Measurements from ENCODE around the gene MAML1.

Gene MAML1

GRCh38 chr5:179816796-179817469, 84.3 kb downstream of the MAML1 start:
- ATAC-seq, result no peak
- TF ChIP-seq ZNF565 (CRISPR knock-in tag; conservative IDR thresholded peaks at IDR 0.05; ENCODE audit: low read depth) (no peak), POU6F1 (CRISPR knock-in tag; IDR thresholded peaks at IDR 0.05; ENCODE audit: borderline replicate concordance, low read depth) (no peak), GLIS3 (CRISPR knock-in tag; IDR thresholded peaks at IDR 0.05) (no peak), SNAI2 (CRISPR knock-in tag; IDR thresholded peaks at IDR 0.05) (no peak), ESRRG (CRISPR knock-in tag; IDR thresholded peaks at IDR 0.05) (no peak), CSRNP3 (CRISPR knock-in tag; IDR thresholded peaks at IDR 0.05) (no peak), ISL1 (CRISPR knock-in tag; IDR thresholded peaks at IDR 0.05) (no peak), ZNF8 (CRISPR knock-in tag; IDR thresholded peaks at IDR 0.05) (no peak), ZNF70 (CRISPR knock-in tag; IDR thresholded peaks at IDR 0.05) (no peak), BACH2 (CRISPR knock-in tag; IDR thresholded peaks at IDR 0.05; ENCODE audit: borderline replicate concordance) (no peak)

- no peak for ATAC-seq
- TF ChIP-seq ESRRG (CRISPR knock-in tag; IDR thresholded peaks at IDR 0.05), result no peak
- no peak for TF ChIP-seq SNAI2 (CRISPR knock-in tag; IDR thresholded peaks at IDR 0.05)
- no peak for TF ChIP-seq TSHZ2 (CRISPR knock-in tag; IDR thresholded peaks at IDR 0.05)
- no peak for TF ChIP-seq ZFP3 (CRISPR knock-in tag; IDR thresholded peaks at IDR 0.05)
- TF ChIP-seq RARB (CRISPR knock-in tag; IDR thresholded peaks at IDR 0.05), result no peak
- TF ChIP-seq ZNF8 (CRISPR knock-in tag; IDR thresholded peaks at IDR 0.05), result no peak
- no peak for TF ChIP-seq CREB5 (CRISPR knock-in tag; IDR thresholded peaks at IDR 0.05; ENCODE audit: low read depth)
- TF ChIP-seq CSRNP3 (CRISPR knock-in tag; IDR thresholded peaks at IDR 0.05), result no peak
- no peak for TF ChIP-seq ISL1 (CRISPR knock-in tag; IDR thresholded peaks at IDR 0.05)
- TF ChIP-seq ZNF70 (CRISPR knock-in tag; IDR thresholded peaks at IDR 0.05), result no peak
- no peak for TF ChIP-seq TCF4 (CRISPR knock-in tag; IDR thresholded peaks at IDR 0.05; ENCODE audit: borderline replicate concordance)
- no peak for TF ChIP-seq ARNTL (CRISPR knock-in tag; IDR thresholded peaks at IDR 0.05; ENCODE audit: borderline replicate concordance, low read depth)
- no peak for TF ChIP-seq ZNF565 (CRISPR knock-in tag; conservative IDR thresholded peaks at IDR 0.05; ENCODE audit: low read depth)
- TF ChIP-seq POU6F1 (CRISPR knock-in tag; IDR thresholded peaks at IDR 0.05; ENCODE audit: borderline replicate concordance, low read depth), result no peak
- no peak for TF ChIP-seq PATZ1 (CRISPR knock-in tag; IDR thresholded peaks at IDR 0.05; ENCODE audit: borderline replicate concordance)
- no peak for TF ChIP-seq BACH2 (CRISPR knock-in tag; IDR thresholded peaks at IDR 0.05; ENCODE audit: borderline replicate concordance)
- TF ChIP-seq ZC3H10 (CRISPR knock-in tag; IDR thresholded peaks at IDR 0.05), result no peak
- TF ChIP-seq TOX (CRISPR knock-in tag; IDR thresholded peaks at IDR 0.05; ENCODE audit: borderline replicate concordance), result no peak
- TF ChIP-seq PPARA (CRISPR knock-in tag; IDR thresholded peaks at IDR 0.05; ENCODE audit: borderline replicate concordance), result no peak
These were observed 84.8 kb downstream of the MAML1 start for GRCh38 chr5:179817470-179817840.

Measured in SK-N-SH treated with all-trans-retinoic acid at 6 μM for 48 hours (cell line).